ENCODE measurements around the gene ERCC4.
A peak's percentile ranks its signal among the peaks of the same experiment; 100 is the strongest.

ERCC4 gene

GRCh38 chr16:13909069-13909468, 10.9 kb upstream of the ERCC4 start:
- no peak for TF ChIP-seq CTCF (IDR thresholded peaks at IDR 0.05; ENCODE audit: low read depth, low read length)
- no peak for DNase-seq (ENCODE audit: low read depth, low spot score)
- no peak overlapping the region for H3K4me3 ChIP-seq (ENCODE audit: low read depth, low read length)
- in situ Hi-C loops (cut with HindIII; ENCODE audit: low sequenced_read_pairs): no loop called here

DNA sequence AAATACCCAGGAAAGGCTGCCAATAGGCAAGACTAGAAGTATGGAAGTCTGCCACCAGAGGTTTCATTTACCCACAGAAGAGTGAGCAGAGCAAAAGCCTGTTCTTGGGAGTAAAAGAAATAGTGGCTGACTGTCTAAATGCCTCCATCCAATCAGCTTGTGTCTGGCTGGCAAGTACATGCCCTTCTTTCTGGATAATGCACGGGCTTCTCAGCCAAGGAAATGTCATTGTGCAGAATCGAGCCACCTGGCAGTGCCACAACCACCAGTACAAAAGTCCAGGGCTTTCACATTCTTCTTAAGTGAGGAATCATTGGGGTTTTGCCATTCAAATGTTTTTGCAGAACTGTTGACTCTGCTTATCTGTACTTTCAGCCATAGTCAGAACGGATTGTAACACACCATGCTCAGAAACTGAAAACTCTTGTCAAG, 10.1 kb upstream of the ERCC4 start:
- H3K4me3 ChIP-seq (ENCODE audit: low read depth, low read length): no peak overlapping the region
- DNase-seq (ENCODE audit: low read depth, low spot score): peak; percentile 77
- in situ Hi-C loops (cut with HindIII; ENCODE audit: low sequenced_read_pairs): no loop called here

DNA sequence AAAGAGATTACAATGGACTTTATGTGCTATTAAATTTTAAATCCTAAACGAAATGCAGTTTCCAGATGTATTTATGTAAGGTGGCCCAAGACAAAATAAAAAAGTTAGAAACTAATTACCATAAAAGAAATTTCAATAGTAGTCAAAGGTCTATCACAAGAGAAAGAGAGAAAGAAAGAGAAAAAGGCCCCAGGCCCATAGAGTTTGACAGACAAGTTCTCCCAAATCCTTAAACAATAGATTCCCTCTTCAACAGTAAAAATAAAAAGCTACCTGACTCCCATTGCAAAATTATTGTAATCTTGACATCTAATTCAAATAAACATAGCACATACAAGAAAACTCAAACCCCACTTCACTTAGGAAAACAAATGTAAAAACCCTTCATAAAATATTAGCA, 8.6 kb upstream of the ERCC4 start:
- no peak for DNase-seq (ENCODE audit: low read depth, low spot score)
- H3K4me3 ChIP-seq (ENCODE audit: low read depth, low read length): no peak overlapping the region

More for the DNA sequence above, 10.1 kb upstream of the ERCC4 start:
- TF ChIP-seq CTCF (IDR thresholded peaks at IDR 0.05; ENCODE audit: low read depth, low read length): no peak

DNA sequence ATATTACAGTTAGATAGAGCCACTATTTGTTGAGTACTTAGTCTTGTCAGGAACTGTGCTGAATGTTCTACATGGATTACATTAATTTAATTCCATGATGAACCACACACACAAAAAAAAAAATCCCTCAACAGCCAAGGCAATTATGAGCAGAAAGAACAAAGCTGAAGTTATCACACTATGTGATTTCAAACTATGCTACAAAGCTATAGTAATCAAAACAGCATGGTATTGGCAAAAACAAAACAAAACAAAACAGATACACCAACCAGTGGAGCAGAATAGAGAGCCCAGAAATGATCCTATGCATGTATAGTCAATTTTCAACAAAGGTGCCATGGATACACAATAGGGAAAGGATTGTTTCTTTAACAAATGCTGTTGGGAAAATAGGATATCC, 8.1 kb upstream of the ERCC4 start:
- no peak overlapping the region for H3K4me3 ChIP-seq (ENCODE audit: low read depth, low read length)
- no peak for DNase-seq (ENCODE audit: low read depth, low spot score)
- TF ChIP-seq CTCF (IDR thresholded peaks at IDR 0.05; ENCODE audit: low read depth, low read length): no peak
- in situ Hi-C loops (cut with HindIII; ENCODE audit: low sequenced_read_pairs): no loop called here

More for the DNA sequence above, 8.6 kb upstream of the ERCC4 start:
- no peak for TF ChIP-seq CTCF (IDR thresholded peaks at IDR 0.05; ENCODE audit: low read depth, low read length)
- in situ Hi-C loops (cut with HindIII; ENCODE audit: low sequenced_read_pairs): no loop called here

DNA sequence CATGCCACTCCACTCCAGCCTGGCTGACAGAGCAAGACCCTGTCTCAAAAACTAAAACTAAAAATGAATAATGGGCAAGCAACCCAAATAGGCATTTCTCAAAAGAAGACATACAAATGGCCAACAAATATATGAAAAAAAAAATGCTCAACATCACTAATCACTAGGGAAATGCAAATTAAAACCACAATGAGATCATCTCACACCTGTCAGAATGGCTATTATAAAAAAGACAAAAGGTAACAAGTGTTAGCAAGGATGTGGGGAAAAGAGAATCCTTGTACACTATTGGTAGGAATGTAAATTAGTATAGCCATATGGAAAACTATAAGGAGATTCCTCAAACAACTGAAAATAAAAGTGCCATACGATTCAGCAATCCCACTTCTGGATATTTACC, 7.1 kb upstream of the ERCC4 start:
- in situ Hi-C loops (cut with HindIII; ENCODE audit: low sequenced_read_pairs): no loop called here
- no peak for TF ChIP-seq CTCF (IDR thresholded peaks at IDR 0.05; ENCODE audit: low read depth, low read length)

DNA sequence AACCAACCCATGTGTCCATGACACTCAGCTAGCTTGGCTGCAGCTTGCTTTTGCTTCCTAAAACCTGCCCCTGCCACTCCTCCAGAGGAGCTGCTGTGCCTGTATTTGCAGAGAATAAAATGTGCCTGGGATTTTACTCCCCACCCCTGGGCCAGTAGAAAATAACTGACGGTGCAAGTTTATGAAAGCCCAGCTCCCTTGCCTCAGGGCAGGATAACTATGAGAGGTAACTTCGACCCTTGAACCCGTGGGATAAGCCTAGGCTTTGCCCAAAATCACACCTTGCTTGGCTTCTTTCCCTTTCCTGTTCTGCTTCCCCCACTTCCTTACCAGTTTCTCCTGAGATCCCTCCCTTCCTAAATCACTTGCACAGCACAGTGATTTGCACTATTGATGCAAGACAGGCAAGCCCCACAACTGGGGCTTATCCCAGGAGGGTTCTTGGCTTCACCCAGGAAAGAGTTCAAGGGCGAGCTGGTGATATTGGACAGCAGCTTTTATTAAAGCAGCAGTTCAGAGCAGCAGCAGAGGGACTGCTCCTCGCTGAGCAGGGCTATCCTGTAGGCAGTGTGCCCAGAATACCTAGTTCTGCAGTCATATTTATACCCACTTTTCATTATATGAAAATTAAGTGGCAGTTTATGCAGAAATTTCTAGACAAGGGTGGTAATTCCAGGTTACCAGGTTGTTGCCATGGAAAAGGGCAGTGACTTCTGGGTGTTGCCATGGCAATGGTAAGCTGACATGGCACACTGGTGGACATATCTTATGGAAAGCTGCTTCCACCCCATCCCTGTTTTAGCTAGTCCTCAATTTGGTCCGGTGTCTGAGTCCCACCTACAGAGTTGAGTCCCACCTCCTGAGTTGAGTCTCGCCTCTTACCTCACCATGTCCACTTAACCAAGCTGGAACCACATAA, 6.3 kb upstream of the ERCC4 start:
- H3K4me3 ChIP-seq (ENCODE audit: low read depth, low read length): no peak overlapping the region
- DNase-seq (ENCODE audit: low read depth, low spot score): no peak
- in situ Hi-C loops (cut with HindIII; ENCODE audit: low sequenced_read_pairs): no loop called here
- no peak for TF ChIP-seq CTCF (IDR thresholded peaks at IDR 0.05; ENCODE audit: low read depth, low read length)

More for the DNA sequence above, 7.1 kb upstream of the ERCC4 start:
- DNase-seq (ENCODE audit: low read depth, low spot score): no peak
- no peak overlapping the region for H3K4me3 ChIP-seq (ENCODE audit: low read depth, low read length)
